ENCODE data around the gene CDK10.
"Not testable (repeated sequence)": the region's sequence is repeated elsewhere in the genome, so short reads cannot be mapped to it uniquely, and the experiment has no call there.

CDK10 gene

GRCh38 chr16:89669755-89670154 is 16.7 kb upstream of the CDK10 start:
- no peak for DNase-seq

- no peak for DNase-seq
These were observed 15.7 kb upstream of the CDK10 start for GRCh38 chr16:89670496-89671431.

GRCh38 chr16:89671565-89671964 is 14.9 kb upstream of the CDK10 start:
- DNase-seq, result not testable (repeated sequence)

- DNase-seq, result no peak
These were observed 14.1 kb upstream of the CDK10 start for GRCh38 chr16:89672177-89672941.

- no peak for DNase-seq
These were observed 8.2 kb upstream of the CDK10 start for GRCh38 chr16:89678258-89678657.

- no peak for DNase-seq
These were observed 573 bp upstream of the CDK10 start for GRCh38 chr16:89685916-89686315.

- DNase-seq, result no peak
These were observed 827 bp downstream of the CDK10 start for GRCh38 chr16:89687092-89687940.

- DNase-seq, result no peak
These were observed 1.9 kb downstream of the CDK10 start for GRCh38 chr16:89688395-89688794.

- no peak for DNase-seq
These were observed 2.7 kb downstream of the CDK10 start for GRCh38 chr16:89689142-89689541.

- DNase-seq, result not testable (repeated sequence)
These were observed 3.1 kb downstream of the CDK10 start for GRCh38 chr16:89689621-89690020.

GRCh38 chr16:89690392-89690901 is 4.0 kb downstream of the CDK10 start:
- DNase-seq, result no peak

GRCh38 chr16:89691231-89691985 is 4.9 kb downstream of the CDK10 start:
- DNase-seq, result no peak

GRCh38 chr16:89691986-89692569 is 5.6 kb downstream of the CDK10 start:
- DNase-seq, result no peak

GRCh38 chr16:89693289-89693731 is 6.8 kb downstream of the CDK10 start:
- DNase-seq, result no peak

GRCh38 chr16:89693931-89694783 is 7.7 kb downstream of the CDK10 start:
- DNase-seq, result no peak

GRCh38 chr16:89694784-89695085 is 8.2 kb downstream of the CDK10 start:
- DNase-seq, result not testable (repeated sequence)

GRCh38 chr16:89695086-89695874 is 8.8 kb downstream of the CDK10 start:
- DNase-seq, result no peak

- no peak for DNase-seq
These were observed 9.6 kb downstream of the CDK10 start for GRCh38 chr16:89695875-89696669.

- no peak for DNase-seq
These were observed 10.2 kb downstream of the CDK10 start for GRCh38 chr16:89696670-89697128.

All from NCI-H2171 (cell line).